ENCODE data around the gene HDAC7.

HDAC7 gene

GRCh38 chr12:47753021-47754001 is 66.4 kb downstream of the HDAC7 start:
- no peak for TF ChIP-seq CTCF (IDR thresholded peaks at IDR 0.05; ENCODE audit: borderline replicate concordance, insufficient read depth, low read depth, low read length)
- no peak overlapping the region for H3K4me3 ChIP-seq (ENCODE audit: low read depth, low read length)

GRCh38 chr12:47752552-47752951 is 67.2 kb downstream of the HDAC7 start:
- no peak for TF ChIP-seq CTCF (IDR thresholded peaks at IDR 0.05; ENCODE audit: borderline replicate concordance, insufficient read depth, low read depth, low read length)
- H3K4me3 ChIP-seq (ENCODE audit: low read depth, low read length), result no peak overlapping the region

- H3K4me3 ChIP-seq (ENCODE audit: low read depth, low read length), result no peak overlapping the region
- TF ChIP-seq CTCF (IDR thresholded peaks at IDR 0.05; ENCODE audit: borderline replicate concordance, insufficient read depth, low read depth, low read length), result no peak
These were observed 67.6 kb downstream of the HDAC7 start for GRCh38 chr12:47752121-47752520.

GRCh38 chr12:47751561-47751960 is 68.1 kb downstream of the HDAC7 start:
- no peak overlapping the region for H3K4me3 ChIP-seq (ENCODE audit: low read depth, low read length)
- no peak for TF ChIP-seq CTCF (IDR thresholded peaks at IDR 0.05; ENCODE audit: borderline replicate concordance, insufficient read depth, low read depth, low read length)

GRCh38 chr12:47750916-47751470 is 68.7 kb downstream of the HDAC7 start:
- no peak overlapping the region for H3K4me3 ChIP-seq (ENCODE audit: low read depth, low read length)
- no peak for TF ChIP-seq CTCF (IDR thresholded peaks at IDR 0.05; ENCODE audit: borderline replicate concordance, insufficient read depth, low read depth, low read length)

- H3K4me3 ChIP-seq (ENCODE audit: low read depth, low read length), result no peak overlapping the region
- TF ChIP-seq CTCF (IDR thresholded peaks at IDR 0.05; ENCODE audit: borderline replicate concordance, insufficient read depth, low read depth, low read length), result no peak
These were observed 69.4 kb downstream of the HDAC7 start for GRCh38 chr12:47750229-47750798.
